NCI-H1694 treated with DMSO at 0.1 percent for 48 hours (cell line): ENCODE data around the gene ATP2B2.

ENCODE experiments used
- DNase-seq: peaks from one replicate; lab custom pipeline; 2025; lab: John Stamatoyannopoulos, UW

The ATP2B2 gene

DNA sequence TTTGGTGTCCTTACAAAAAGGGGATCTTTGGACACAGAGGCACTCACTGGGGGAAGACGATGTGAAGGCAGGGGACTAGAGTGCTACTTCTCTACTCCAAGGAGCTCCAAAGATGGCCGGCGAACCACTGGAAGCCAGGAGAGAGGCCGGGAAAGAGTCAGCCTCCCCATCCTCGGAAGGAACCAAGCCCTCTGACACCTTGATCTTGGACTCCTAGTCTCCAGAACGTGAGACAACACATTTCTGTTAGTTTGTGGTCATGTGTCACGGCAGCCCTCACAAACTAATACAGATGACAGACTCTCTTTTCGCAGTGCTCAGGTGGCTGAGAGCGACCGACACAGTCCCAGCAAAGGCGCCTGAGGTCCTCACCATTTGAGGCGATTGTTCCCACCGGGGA is 24.4 kb upstream of the ATP2B2 start:
- DNase-seq = no peak

DNA sequence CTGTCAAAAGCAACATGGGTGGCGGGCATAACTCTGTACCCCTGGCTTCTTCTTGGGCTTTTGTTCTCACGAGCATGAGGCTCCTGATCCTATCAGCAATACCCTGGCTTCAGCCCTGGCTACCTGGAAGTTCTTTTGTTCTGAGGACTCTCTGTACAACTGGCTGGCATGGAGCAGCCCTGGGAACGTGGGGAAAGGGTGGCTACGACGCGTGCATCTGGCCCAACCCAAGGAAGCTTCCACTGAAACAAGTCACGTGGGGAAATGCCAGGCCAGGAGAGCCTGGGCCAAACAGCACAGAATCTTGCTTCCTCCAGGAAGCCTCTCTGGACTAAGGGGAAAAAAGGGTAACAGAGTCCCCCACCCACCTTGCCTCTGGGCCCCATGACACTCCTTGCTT is 22.7 kb upstream of the ATP2B2 start:
- no peak for DNase-seq

DNA sequence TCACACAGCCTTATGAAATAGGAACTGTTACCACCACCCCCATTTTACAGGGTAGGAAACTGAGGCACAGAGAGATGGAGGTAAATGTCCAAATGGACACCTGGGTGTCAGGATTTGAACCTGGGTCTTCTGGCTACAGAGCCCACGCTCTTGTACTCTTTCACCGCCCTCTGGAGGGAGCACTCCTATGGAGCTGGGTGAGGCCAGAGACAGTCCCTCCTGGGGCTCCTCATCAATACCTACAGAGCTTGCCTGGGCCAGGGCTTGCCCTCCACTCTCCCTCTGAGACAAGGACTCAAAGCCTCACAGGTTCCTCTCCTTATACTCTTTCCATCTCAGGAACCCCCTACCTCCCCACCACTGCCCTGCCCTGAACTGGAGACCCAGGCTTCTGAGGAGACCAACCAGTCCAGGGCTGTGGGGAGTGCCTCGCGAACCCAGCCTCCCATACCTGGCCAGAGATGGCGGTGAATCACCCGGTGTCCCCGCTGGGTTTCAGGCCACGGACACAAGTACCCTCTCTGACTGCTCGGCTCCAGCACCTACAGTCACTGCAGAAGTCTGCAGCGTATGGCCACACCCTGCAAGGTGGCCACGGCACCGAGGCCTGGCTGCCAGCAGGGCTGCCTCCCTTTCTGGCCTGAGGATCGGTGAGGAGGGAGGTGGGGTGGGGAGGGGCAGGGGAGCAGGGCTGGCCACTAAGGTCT is 22.1 kb upstream of the ATP2B2 start:
- DNase-seq = no peak

DNA sequence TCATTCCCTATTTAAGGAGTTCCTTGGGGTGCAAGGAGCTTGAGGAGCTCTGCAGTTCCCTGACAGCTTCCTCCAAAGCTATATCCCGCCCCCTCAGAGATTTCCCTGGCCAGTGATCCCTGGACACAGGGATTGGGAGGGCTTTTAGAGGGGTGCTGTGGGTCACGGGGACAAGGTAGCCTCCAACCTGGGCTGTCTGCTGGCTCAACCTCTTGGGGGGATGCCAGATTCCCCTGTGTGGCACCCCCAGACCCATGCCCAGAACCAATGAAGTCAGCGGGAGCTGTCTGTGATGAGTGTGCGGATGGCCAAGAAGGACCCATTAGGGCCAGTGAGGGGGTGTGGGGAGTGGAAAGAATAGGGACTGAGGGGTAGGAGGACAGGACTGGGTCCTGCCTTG is 21.0 kb upstream of the ATP2B2 start:
- no peak for DNase-seq

DNA sequence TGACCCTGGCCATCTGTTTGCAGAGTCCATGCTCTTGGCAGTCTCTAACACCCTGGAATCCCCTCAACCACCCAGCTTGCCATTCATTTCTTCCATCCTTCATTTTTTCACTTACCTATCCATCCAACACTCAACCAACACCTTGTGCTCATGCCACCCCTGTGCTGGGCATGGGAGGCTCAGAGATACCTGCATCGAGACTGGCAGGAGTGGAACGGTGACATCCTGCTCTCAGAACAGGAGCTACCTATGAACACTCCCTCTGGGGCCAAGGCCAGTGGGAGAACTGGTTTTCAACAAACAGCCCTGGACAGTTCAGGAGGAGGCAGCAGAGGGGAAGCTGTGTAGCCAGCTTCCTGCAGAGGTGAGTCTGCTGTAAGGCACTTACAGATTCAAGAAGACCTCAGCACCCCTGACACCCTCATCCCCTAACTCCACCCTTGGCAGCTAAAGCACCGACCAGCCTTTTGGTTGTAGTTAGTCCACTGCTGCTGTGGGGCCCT is 19.5 kb upstream of the ATP2B2 start:
- DNase-seq = no peak

DNA sequence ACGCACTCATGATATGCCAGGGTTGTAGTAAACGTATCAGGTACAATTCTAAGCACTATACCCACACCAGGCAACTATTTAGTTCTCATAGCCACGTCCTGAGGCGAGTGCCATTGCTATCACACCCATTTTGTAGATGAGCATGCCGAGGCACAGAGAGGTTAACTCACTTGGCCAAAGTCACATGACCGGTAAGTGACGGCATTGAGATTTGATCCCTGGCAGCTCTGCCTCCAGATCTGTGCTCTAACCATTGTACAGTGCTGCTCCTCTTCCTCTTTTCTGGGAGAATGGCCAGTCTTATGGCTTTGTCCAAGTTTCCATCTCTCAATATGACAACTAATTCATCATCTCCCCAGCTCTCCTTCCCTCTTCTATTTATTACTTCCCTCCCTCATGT is 18.9 kb upstream of the ATP2B2 start:
- no peak for DNase-seq

DNA sequence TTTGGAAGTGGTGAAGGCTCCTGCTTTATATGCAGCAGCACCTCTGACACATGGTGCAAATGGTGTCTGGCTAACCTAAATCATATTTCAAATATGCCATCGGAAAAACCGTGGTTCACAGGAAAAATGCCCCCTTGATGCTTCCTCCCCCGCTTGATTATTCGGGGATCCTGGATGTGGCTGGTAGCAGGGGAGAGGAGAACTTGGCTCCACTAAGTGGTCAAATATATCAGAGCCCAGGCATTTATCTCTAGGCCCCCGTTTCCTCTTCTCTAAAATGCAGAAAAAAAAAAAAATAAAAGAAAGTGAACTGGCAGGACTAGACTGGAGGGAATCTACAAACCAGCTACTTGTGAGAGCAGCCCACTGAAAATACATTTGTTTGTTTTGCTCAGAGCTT is 18.2 kb upstream of the ATP2B2 start:
- no peak for DNase-seq

DNA sequence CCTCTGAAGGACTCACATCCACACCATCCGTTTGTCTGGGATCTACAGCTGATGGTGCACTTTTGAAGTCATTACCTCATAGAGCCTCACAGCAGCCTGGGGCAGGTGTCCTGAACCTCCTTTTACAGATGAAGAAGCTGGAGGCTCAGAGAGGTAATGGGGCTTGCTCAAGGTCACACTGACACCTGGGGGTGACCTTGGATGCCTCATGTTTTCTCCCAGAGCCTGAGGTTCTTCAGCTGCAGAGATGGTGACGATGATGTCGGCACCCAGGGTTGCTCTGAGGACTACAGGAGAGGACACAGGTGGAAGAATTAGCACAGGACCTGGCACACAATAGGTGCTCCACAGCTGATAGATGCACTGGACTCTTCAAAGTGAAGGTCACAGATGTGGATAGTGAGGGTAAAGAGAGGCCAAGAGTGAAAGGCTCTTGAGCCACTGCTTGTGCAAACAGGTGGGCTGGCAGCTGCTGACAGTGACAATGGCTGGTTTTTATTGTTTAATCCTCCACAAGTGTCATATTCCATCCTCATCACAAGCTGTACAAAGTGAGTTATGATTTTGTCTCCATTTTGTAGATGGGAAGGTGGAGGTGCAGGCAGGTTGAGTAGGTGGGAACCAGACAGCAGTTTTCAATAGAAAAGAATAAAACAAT is 17.4 kb upstream of the ATP2B2 start:
- DNase-seq = no peak

DNA sequence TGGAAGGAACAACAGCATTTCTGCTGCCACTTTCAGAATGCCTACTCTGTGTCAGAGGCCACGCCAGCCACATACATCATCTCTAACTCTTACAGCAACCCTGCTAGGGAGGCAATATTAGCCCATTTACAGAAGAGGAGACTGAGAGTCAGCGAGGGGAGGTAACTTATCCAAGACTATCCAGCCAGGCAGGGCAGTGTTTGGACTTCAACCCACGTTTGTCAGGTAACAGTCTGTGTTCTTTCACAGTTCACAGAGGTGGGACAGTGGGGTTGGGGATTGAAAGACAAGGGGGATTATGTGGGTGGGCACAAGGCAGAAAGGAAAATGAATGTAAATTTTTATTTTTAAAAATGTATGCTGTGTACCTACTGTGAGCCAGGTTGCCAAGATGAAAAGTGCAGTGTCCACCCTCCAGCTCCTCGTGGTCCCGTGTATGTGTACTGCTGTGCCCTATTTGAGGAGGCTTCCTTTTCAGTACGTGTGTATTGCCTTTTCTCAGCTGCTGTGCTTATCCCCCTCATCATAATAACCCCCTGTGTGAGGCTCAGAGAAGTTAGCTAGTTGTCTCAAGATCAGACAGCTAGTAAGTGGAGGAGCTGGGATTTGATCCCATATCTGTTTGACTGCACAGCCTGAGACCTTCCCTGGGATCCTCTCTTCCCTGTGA is 16.5 kb upstream of the ATP2B2 start:
- no peak for DNase-seq

DNA sequence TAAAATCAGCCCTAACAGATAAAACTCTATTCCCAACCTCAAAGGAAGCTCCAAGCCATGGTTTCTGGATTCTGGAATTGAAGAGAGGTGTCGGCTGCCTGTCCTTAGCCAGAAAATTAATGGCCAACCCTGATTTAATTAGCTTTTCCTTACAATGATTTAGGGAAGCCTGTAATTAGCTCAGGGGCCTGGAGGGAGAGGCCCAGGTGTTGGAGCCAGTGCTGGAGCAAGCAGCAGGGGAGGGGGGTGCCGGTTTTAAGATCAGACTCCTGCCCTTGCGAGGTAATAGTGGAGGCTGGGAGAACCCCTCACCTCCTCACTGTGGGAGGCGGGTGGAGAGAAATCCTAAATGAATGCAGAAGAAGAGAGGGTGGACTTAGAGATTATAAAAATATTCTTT is 14.7 kb upstream of the ATP2B2 start:
- no peak for DNase-seq

DNA sequence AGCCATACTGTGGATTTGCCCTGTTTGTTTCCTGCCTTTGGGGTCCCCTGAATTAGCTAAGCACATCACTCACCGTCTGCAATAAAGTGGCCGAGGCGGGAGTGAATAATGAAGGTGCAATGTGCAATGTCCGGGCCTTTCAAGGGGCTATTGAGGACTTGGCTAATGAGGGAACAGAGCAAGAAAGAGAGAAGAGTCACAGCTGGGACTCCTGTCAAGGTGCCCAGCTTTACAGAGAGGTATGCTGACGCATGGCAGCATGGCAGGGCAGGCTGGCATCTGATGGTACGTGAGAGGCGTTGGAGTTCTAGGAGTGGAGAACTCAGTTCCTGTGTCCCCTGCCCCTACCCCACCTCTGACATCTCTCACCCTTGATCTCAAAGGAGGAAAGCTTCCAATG is 13.8 kb upstream of the ATP2B2 start:
- no peak for DNase-seq

DNA sequence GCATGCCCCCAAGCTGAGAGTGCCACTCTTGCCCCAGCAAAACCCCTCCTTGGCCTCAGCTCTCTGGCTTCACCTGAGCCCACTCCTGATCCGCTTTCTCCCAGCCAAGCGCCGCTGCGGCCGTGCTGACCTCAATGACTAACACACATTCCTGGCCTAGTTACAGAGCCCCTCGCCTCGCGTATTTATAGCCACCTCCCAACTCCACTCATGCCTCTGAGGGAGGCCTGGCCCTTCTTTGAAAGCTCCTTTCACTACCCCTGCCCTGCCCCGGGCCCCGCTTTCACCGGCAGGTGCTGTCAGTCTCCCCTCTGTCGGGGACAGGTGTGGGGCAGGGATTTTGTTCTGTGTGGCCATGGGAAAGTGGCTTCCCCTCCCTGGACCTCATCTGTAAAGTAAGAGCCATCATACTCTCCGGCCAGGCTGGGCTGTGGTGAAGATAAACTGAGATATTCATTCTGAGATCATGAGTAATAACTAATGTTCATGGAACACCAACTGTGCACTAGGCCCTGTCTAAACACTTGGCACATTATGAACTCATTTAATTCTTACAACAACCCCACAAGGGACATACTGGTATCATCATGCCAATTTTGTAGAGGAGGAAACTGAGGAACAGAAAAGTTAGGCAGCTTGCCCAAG is 13.2 kb upstream of the ATP2B2 start:
- DNase-seq = no peak

DNA sequence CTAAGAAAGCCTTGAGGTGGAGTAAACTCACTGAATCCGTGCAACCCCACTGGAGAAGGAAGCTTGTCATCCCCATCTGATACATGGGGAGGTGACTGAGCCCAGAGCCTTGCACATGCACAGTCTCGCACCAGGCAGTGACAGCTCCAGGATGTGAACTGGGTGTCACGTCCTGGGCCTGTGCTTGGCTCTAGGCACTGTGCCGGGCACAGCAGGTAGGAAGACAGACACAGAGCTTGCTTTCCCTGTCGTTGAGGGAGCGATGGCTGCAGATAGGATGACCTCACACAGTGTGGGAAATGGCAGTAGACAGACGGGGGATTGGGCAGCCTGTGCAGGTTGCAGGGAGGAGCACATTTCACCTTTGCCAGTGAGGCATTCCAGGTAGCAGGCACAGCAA is 12.2 kb upstream of the ATP2B2 start:
- no peak for DNase-seq

DNA sequence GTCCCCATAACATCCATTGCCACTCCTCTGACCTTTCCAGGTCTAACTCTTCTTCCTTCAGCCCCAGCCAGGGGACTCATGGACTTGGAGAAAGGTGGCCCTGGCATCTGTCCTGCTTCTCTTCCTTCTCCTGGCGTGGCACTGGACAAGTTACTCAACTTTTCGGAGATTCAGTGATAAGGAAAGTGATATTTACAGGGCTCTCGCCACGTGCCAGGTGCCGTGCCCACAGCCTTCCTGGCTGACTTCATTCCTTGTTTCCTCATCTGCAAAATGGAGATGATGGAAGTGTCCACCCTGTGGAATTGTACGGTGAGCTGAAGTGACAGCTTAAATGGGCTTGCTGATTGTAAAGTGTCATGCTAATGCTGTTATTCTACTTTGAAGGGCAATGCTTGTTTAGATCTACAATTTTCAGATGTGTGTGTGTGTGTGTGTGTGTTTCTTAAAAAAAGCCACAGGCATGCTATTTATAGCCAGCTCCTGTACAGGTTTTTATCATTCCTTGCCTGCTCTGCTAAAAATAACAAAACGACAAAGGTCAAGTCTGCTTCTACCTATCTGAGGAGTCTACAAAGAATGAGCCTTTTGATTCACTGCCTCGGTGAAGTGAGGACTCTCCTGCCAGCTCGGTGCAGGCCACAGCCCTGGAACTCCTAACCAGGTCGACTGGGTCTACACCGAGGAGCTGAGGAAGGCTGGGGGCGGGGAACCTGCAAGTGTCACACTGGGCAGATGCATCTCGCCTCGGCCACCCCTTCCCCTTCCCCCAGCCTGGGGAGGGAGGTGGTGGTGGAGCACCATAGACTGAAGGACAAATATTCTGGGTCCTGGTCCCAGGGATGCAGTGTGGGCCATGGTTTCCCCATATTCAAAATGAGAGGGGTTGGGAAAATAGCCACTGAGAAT is 11.4 kb upstream of the ATP2B2 start:
- no peak for DNase-seq

DNA sequence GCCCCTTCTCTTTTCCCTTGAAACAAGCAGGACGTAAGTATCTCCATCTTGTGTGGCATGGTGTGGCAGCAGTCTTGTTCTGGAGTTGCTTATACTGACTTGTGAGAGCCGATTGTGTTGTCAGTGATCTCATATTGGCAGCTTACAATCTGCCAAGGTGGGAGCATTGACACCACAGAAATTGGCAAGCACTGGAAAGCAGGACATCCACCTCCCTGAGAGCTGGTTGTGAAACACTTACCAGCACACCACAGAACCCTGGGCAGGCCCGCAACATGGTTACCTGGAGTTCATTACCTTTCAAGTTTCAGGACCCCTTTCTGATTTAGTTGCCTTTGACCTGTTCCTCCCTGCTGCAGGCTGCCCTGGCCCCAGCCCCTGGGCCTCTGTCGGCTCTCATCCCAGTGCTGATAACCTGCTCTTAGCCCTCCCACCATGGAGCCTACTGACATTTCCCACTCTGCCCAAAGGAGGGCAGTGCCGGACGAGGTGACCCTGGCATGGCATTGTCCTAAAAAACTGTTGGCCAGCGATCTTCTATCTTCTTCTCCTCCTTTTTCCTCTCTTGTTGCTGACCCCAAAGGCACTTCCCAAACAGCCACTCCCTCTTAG is 10.6 kb upstream of the ATP2B2 start:
- DNase-seq = no peak

DNA sequence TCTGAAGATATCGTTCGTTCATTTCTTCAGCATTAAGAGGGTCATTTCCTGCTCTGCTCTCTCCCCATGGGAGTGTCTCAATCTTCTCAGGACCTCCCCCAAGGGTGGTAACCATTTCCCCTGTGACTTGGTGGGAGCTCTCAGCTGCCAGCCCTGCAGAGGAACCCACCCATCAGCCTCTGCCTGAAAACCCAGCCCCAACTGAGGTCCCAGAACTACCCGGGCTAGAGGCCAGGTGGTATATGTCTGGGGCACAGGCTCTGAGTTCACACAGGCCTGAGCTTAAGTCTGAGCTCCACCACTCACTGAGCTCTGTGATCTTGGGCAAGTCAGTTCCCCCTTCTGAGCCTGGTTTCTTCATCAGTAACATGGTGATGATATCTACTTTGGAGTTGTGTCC is 10.0 kb upstream of the ATP2B2 start:
- no peak for DNase-seq

DNA sequence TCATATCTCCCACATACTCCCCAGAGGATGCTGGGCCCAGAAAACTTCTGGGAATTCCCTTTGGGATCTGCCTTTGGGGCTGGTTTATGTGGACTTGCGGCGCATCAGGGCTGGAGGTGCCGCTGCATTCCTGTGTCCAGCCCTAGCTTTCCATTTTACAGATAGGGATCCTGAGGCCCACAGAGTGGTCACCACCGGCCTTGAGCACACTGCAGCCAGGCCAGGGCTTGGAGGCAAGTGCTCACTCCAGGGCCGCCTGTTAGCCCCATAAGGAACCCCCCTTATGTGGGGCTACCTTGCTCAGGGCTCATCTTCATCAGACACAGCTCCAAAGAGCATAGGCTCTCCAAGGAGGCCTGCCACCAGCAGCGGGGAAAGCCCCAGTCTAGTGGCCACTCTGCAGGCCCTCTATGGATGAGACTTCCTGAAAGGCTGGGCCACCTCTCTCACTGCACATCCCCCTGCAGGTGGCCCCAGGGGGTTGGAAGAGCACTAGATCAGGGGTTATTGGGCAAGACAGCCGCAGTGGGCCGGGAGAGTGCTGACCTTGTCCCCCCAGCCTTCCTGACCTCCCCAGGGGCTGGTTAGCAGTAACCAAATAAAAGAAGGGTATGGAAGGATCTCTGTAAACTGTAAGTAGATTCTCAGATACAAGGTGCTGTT is 9.2 kb upstream of the ATP2B2 start:
- DNase-seq = no peak

DNA sequence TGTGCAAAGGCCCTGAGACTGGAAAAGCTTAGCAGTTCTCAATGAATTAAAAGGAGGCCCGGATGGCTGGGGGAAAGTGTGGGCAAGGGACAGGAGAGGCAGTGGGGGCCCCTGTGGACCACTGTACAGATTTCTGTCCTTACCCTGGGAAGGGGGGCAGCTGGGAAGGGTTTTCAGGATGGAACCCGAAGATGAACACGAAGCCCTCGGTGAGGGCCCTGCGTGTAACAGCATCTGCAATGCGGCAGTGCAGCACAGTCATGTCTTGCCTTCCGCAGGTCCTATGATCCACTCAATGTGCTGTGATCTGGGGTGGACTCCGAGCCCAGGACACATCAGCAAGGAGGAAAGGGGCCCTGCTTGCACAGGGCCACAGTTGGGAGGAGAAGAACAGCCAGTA is 7.9 kb upstream of the ATP2B2 start:
- no peak for DNase-seq

DNA sequence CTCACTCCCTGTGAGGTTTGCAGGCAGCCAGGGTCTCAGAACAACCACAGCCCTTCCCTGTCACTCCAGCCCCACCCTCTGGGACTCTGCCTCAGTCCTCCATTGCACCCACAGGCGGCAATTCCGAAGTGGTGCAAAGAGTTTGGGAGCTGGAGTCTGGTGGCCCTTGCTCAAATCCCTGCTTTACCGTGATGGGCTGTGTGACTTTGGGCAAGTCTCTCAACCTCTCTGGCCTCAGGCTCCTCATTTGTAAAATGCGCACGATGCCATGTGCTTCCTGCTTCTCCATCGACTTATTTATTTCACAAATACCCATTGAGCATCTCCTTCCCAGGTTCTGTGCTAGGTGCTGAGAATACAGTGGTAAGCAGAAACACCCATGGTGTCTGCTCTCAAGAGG is 7.3 kb upstream of the ATP2B2 start:
- no peak for DNase-seq

DNA sequence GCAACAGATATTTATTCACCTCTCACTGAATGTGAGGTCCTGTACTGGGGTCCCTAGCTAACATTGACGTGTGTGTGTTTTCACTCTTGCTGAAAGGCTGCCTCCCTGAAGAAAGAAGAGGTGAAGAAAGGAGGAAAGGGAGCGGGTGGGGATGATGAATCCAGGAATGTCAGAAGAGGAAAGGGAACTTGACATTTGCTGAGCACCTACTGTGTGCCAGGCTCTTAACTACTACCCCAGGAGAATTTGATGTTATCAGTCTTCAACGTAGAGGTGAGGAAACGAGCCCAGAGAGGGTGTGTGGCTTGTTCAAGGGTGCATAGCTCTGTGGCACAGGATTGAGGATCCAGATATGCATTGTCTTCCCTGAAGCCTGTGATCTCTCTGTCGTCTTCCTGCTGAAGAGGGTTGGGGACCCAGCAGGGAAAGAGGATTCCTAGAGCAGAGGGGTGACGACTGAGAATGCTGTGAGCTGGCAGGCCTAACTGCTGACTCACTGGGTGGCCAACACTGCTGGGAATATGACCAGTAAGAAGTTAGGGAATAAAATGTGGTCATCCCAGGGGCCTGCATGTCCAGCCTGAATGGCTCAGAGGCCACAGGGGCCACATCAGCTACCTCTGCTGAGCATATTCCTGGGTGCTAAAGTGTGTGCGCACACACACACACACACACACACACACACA is 6.6 kb upstream of the ATP2B2 start:
- no peak for DNase-seq
